Measurements from ENCODE around the gene KRT84. TPM values are rescaled to one million over a fixed set of nuclear protein-coding genes. Genes with fewer than 3 reads are reported as not detected.
A peak's percentile ranks its signal among the peaks of the same experiment; 100 is the strongest.

The KRT84 gene
- total RNA-seq, 3 donors from 2014 or later: not detected

DNA sequence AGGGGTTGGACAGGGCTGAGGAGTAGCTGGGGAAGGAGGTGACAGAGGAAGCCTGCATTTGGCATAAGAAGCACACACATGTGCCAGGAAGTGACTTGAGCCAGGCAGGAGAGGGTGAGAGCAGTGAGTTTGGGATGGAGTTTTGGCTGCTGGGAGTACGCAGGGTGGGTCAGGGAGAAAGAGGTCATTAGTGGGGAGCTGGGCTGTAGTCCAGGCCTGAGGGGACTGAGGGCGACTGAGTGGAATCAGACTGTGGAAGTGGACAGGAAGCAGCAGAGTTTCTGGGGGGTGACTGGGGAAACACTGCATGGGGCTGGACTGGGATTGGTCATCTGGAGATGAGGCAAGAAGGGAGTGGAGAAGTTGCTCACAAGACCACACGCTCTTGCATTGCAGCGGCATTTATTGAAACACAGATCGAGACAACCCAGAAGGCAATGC lies 25.8 kb downstream of the KRT84 start:
- H3K27me3 ChIP-seq: no peaks in the 10 kb centered on the region
- H3K27ac ChIP-seq: no peak overlapping the region
- H3K4me1 ChIP-seq: no peaks in the 10 kb centered on the region
- DNase-seq (ENCODE audit: low spot score in 2 of 2): peak in 1 of 2 donors; percentile 37
- no peaks in the 10 kb centered on the region for H3K36me3 ChIP-seq
- intact Hi-C loops (cut with DNase I; ENCODE audit: low total_unique reads): loop anchor here (10.0 kb wide), 1 partner anchor 515 kb away; no protein-coding TSS in a partner anchor
- TF ChIP-seq CTCF (IDR thresholded peaks at IDR 0.05): no peak
- no peak for TF ChIP-seq POLR2AphosphoS5 (IDR thresholded peaks at IDR 0.05)
- no peak for TF ChIP-seq POLR2A (IDR thresholded peaks at IDR 0.05)
- H3K9me3 ChIP-seq: no peaks in the 10 kb centered on the region
- H3K4me3 ChIP-seq: no peak overlapping the region

DNA sequence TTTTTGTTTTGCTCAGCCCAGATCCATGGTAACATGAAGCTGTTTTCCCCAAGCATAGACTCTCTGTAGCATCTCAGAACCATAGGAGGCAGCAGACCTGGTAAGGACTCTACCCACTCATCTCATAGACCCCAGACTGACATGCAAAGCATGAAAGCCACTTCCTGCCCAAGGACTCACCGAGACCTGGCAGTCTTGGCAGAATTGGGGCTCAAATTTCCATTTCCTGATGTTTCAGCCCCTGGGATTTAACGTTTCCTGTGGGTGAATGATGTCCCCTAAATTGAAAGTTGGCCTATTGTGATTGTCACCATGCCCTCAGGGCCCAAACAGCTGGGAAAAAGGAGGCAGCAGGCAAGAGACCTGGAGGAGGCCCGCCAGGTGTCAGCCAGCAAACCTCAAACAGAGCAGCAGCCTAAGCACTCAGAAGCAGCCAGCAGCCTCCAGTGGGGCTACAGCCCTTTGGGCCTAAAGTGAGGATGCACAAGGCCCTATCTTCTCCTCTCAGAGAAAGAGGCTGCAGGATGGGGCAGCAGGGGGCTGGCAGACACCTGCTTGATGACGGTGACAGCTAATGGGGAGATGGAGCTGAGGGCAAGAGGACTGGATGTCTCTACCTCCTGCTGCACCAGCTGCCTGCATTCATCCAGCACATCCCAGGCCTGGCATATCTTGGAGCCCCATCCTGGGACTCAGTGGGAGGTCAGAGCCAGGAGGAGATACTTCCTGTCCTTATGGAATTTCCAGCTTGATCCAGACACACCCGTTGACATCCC lies 26.7 kb downstream of the KRT84 start:
- H3K4me3 ChIP-seq: no peak overlapping the region
- DNase-seq (ENCODE audit: low spot score in 2 of 2): peak in 1 of 2 donors; percentile 45
- TF ChIP-seq POLR2A (IDR thresholded peaks at IDR 0.05) (no peak), POLR2AphosphoS5 (IDR thresholded peaks at IDR 0.05) (no peak), CTCF (IDR thresholded peaks at IDR 0.05) (no peak)
- H3K9me3 ChIP-seq: no peaks in the 10 kb centered on the region
- no peaks in the 10 kb centered on the region for H3K27me3 ChIP-seq
- H3K4me1 ChIP-seq: no peaks in the 10 kb centered on the region
- no peaks in the 10 kb centered on the region for H3K36me3 ChIP-seq
- intact Hi-C loops (cut with DNase I; ENCODE audit: low total_unique reads): no loop called here
- no peak overlapping the region for H3K27ac ChIP-seq

GRCh38 chr12:52356762-52357580 lies 28.5 kb downstream of the KRT84 start:
- TF ChIP-seq CTCF (IDR thresholded peaks at IDR 0.05) (no peak), POLR2A (IDR thresholded peaks at IDR 0.05) (no peak)
- H3K27me3 ChIP-seq: no peaks in the 10 kb centered on the region
- H3K36me3 ChIP-seq: no peaks in the 10 kb centered on the region
- H3K9me3 ChIP-seq: no peaks in the 10 kb centered on the region
- no peaks in the 10 kb centered on the region for H3K4me1 ChIP-seq
- no peak overlapping the region for H3K27ac ChIP-seq
- peak in 1 of 2 donors; percentile 24 for DNase-seq (ENCODE audit: low spot score in 2 of 2)
- no peak overlapping the region for H3K4me3 ChIP-seq
- intact Hi-C loops (cut with DNase I; ENCODE audit: low total_unique reads): no loop called here

DNA sequence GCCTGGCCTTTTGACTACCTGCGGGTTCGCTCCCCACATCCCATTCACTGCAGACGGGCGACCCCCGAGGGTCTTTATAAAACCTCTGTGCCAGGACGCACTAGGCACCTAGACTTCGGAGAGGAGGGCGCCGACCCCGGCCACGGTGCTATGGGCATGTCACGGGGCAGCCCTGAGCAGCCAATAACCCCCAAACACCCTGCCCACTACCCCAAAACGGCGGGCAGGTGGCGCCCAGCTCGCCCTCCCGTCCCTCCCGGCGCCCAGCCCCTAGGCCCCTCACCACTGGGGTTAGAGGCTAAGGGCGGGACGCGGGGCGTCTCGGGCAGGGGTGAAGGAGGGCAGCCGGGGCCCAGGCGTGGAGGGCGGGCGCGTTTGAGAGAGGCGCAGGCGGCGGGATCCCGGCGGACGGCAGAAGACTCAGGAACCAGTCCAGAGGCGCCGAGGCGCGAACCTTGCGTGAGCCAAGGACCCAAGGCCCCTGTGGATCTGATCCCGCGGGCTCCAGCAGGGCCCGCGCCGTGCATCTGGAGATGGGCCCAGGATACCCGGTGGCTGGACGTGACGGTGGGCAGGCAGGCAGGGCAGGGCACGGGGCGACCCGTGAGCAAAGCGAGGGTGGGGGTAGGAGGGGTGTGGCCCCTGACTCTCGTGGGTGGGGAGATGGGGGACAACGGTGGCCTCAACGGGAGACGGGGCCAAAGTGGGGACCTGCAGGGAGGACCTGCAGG lies 29.3 kb downstream of the KRT84 start:
- Histone ChIP-seq H3K27ac (no peak overlapping the region), H3K9me3 (no peaks in the 10 kb centered on the region), H3K27me3 (no peaks in the 10 kb centered on the region), H3K36me3 (no peaks in the 10 kb centered on the region), H3K4me3 (no peak overlapping the region), H3K4me1 (no peaks in the 10 kb centered on the region)
- peak in 1 of 2 donors; percentile 51 for DNase-seq (ENCODE audit: low spot score in 2 of 2)
- intact Hi-C loops (cut with DNase I; ENCODE audit: low total_unique reads): no loop called here
- TF ChIP-seq POLR2AphosphoS5 (IDR thresholded peaks at IDR 0.05) (no peak), POLR2A (IDR thresholded peaks at IDR 0.05) (no peak), CTCF (IDR thresholded peaks at IDR 0.05) (no peak)

All from breast epithelium (tissue), 4 donors.